Panc1 (cell line): ENCODE results near the gene ANKRD33B. TPM values are rescaled to one million over a fixed set of nuclear protein-coding genes. Genes with fewer than 3 reads are reported as not detected.
"Not testable (repeated sequence)": the region's sequence is repeated elsewhere in the genome, so short reads cannot be mapped to it uniquely, and the experiment has no call there.

ENCODE experiments used
- ATAC-seq: fragments of 200-7000 bp; cut with Tn5 transposase; 2 replicates; pipeline ENCODE4 v1.9.1; 2020; ENCODE audit warnings: mild to moderate bottlenecking, moderate library complexity
- BruUV-seq: library from RNA; stranded (reverse); fragments of 400-500 nt; replicated peaks from 2 replicates; lab custom pipeline; 2021; lab: Mats Ljungman, UMichigan
- CTCF ChIA-PET: fragments of 300-600 bp; sonication (Branson Sonifier 250); formaldehyde crosslinking; loops from one replicate; lab custom pipeline; 2022; ENCODE audit warnings: antibody characterized with exemption; lab: Charles Lee
- POLR2A ChIA-PET: fragments of 300-600 bp; sonication (Branson Sonifier 250); formaldehyde crosslinking; loops from one replicate; lab custom pipeline; 2022; ENCODE audit warnings: antibody characterized with exemption; lab: Charles Lee
- DNase-seq: peaks from one replicate; pipeline ENCODE4 v3.0.0-alpha.2; 2010; ENCODE audit warnings: low read depth, low spot score
- H3K27ac ChIP-seq: 2 replicates; pipeline ENCODE4 v1.5.1; 2011; ENCODE audit warnings: mild to moderate bottlenecking, low read length, inconsistent platforms
- H3K27me3 ChIP-seq: fragments of 200-500 bp; sonication (Bioruptor generic); 2 replicates; pipeline ENCODE4 v1.6.0; 2014; ENCODE audit warnings: low read length, inconsistent platforms; ENCODE audit not compliant: control insufficient read depth, insufficient read depth
- H3K36me3 ChIP-seq: fragments of 200-500 bp; sonication (Bioruptor generic); 2 replicates; pipeline ENCODE4 v1.5.1; 2014; ENCODE audit warnings: inconsistent platforms, mild to moderate bottlenecking, low read length, moderate library complexity; ENCODE audit not compliant: control insufficient read depth, insufficient read depth
- H3K4me1 ChIP-seq: 2 replicates; pipeline ENCODE4 v1.5.1; 2011; ENCODE audit warnings: inconsistent platforms, mild to moderate bottlenecking, low read length, moderate library complexity; ENCODE audit not compliant: control insufficient read depth, insufficient read depth
- H3K4me3 ChIP-seq, 2 experiments: 2 replicates each; pipeline ENCODE4 v1.5.1; 2011 to 2012; ENCODE audit warnings: low read depth in 2 of 2, low read length in 2 of 2, mild to moderate bottlenecking in 2 of 2, inconsistent platforms in 1 of 2, moderate library complexity in 1 of 2
- H3K9me3 ChIP-seq: fragments of 200-500 bp; sonication (Bioruptor generic); 2 replicates; pipeline ENCODE4 v1.5.1; 2014; ENCODE audit warnings: low read depth, mild to moderate bottlenecking, inconsistent platforms, low read length, moderate library complexity; ENCODE audit not compliant: control insufficient read depth, insufficient read depth
- CTCF ChIP-seq: fragments of 450-650 bp; IDR thresholded peaks from 2 replicates; pipeline ENCODE4 v1.5.1; 2017; ENCODE audit warnings: mild to moderate bottlenecking
- POLR2AphosphoS5 ChIP-seq: IDR thresholded peaks from 2 replicates; pipeline ENCODE4 v1.6.1; 2012; ENCODE audit warnings: mild to moderate bottlenecking, low read depth, low read length, moderate library complexity
- SIN3A ChIP-seq: IDR thresholded peaks from 2 replicates; pipeline ENCODE4 v1.6.1; 2012; ENCODE audit warnings: low read depth, mild to moderate bottlenecking, low read length, moderate library complexity, borderline replicate concordance; ENCODE audit not compliant: insufficient read depth
- TCF7L2 ChIP-seq: IDR thresholded peaks from 2 replicates; pipeline ENCODE4 v1.6.1; 2011; ENCODE audit warnings: mild to moderate bottlenecking, low read depth, low read length, inconsistent platforms
- in situ Hi-C: cut with HindIII; loops from 2 replicates; pipeline ENCODE4 v1.10.0; 2016; ENCODE audit warnings: low sequenced_read_pairs, low pct_unique_long_range_greater_than_20kb
- intact Hi-C: fragments of 100-400 bp; cut with micrococcal nuclease; formaldehyde crosslinking; loops from one replicate; pipeline ENCODE4 v1.10.0; 2022; ENCODE audit not compliant: unreplicated experiment
- total RNA-seq: library from RNA; stranded (reverse); gene quantifications from one replicate; pipeline ENCODE4 v1.2.1, GENCODE V29; 2021; ENCODE audit not compliant: unreplicated experiment
- TF ChIP-seq, protein P1 (sequence below), 2 experiments: IDR thresholded peaks; 2 replicates each; pipeline ENCODE4 v1.6.1; 2011 to 2012; ENCODE audit warnings: low read depth in 2 of 2, control low read depth in 1 of 2, low read length in 1 of 2, mild to moderate bottlenecking in 1 of 2, moderate library complexity in 1 of 2; ENCODE audit not compliant: insufficient read depth in 1 of 2

The ANKRD33B gene
- total RNA-seq, 1 experiment from 2014 or later = 19.1 TPM

DNA sequence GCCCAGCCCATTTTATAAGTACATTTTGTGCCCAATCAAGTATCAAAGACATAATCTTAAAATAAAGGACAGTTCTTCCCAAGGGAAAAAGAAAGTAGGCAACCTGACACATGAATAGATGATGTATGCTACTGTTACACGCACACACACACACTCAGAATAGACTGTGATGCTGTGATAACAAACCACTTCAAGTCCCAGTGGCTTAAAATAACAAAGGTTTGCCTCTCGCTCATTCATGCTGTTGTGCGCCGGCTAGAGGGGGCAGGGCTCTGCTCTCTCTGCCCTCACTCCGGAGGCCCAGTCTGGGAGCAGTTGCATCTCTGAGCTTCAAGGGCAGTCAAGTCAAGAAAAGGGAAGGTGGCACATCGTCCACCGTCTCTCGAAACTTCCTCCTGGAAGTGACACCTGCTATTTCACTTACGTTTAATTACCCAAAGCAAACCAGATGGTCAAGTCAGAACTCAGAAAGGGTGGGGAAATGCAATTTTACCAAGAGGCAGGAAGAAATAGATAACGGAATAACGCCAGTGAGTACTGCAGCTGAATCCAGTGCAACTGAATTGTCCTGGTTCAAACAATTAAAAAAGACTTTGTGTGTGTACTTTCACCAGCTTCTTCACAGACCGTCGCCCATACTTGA, 43.3 kb downstream of the ANKRD33B start:
- peaks cover 3% of the 10 kb centered on the region; the same call in 1 of the 2 replicates for H3K4me1 ChIP-seq
- in situ Hi-C loops (no loop called here), intact Hi-C loops (no loop called here)
- ChIA-PET POLR2A (no interaction called here), CTCF (interaction anchor here (0.6 to 0.7 kb wide), 3 partner anchors 25 to 155 kb away, joined by 4 to 15 read pairs (median 4); no protein-coding TSS in a partner anchor)
- DNase-seq = no peak
- TF ChIP-seq, protein P1, sequence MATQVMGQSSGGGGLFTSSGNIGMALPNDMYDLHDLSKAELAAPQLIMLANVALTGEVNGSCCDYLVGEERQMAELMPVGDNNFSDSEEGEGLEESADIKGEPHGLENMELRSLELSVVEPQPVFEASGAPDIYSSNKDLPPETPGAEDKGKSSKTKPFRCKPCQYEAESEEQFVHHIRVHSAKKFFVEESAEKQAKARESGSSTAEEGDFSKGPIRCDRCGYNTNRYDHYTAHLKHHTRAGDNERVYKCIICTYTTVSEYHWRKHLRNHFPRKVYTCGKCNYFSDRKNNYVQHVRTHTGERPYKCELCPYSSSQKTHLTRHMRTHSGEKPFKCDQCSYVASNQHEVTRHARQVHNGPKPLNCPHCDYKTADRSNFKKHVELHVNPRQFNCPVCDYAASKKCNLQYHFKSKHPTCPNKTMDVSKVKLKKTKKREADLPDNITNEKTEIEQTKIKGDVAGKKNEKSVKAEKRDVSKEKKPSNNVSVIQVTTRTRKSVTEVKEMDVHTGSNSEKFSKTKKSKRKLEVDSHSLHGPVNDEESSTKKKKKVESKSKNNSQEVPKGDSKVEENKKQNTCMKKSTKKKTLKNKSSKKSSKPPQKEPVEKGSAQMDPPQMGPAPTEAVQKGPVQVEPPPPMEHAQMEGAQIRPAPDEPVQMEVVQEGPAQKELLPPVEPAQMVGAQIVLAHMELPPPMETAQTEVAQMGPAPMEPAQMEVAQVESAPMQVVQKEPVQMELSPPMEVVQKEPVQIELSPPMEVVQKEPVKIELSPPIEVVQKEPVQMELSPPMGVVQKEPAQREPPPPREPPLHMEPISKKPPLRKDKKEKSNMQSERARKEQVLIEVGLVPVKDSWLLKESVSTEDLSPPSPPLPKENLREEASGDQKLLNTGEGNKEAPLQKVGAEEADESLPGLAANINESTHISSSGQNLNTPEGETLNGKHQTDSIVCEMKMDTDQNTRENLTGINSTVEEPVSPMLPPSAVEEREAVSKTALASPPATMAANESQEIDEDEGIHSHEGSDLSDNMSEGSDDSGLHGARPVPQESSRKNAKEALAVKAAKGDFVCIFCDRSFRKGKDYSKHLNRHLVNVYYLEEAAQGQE (IDR thresholded peaks at IDR 0.05; ENCODE audit: insufficient read depth in 1 of 2, low read depth in 2 of 2, low read length in 1 of 2) = no peak
- TF ChIP-seq SIN3A (no peak), POLR2AphosphoS5 (no peak), CTCF (no peak), TCF7L2 (no peak)
- H3K4me3 ChIP-seq = no peak overlapping the region
- no peaks in the 10 kb centered on the region for H3K9me3 ChIP-seq
- no peak overlapping the region for H3K27ac ChIP-seq
- H3K27me3 ChIP-seq = no peaks in the 10 kb centered on the region
- BruUV-seq = no TSS peak
- no peak for ATAC-seq
- no peaks in the 10 kb centered on the region for H3K36me3 ChIP-seq

- in situ Hi-C loops (no loop called here), intact Hi-C loops (no loop called here)
- no peaks in the 10 kb centered on the region for H3K36me3 ChIP-seq
- ChIA-PET CTCF (interaction anchor here (0.6 to 0.7 kb wide), 4 partner anchors 25 to 155 kb away, joined by 4 to 15 read pairs (median 4); no protein-coding TSS in a partner anchor), POLR2A (interaction anchor here (0.7 kb wide), 2 partner anchors 11 to 88 kb away, joined by 9 to 13 read pairs; no protein-coding TSS in a partner anchor)
- H3K9me3 ChIP-seq = no peaks in the 10 kb centered on the region
- no peaks in the 10 kb centered on the region for H3K4me1 ChIP-seq
- TF ChIP-seq CTCF (no peak), TCF7L2 (no peak), POLR2AphosphoS5 (no peak), SIN3A (no peak)
- TF ChIP-seq, protein P1 (IDR thresholded peaks at IDR 0.05; ENCODE audit: insufficient read depth in 1 of 2, low read depth in 2 of 2, low read length in 1 of 2) = no peak
- H3K4me3 ChIP-seq = no peak overlapping the region
- no peaks in the 10 kb centered on the region for H3K27me3 ChIP-seq
- no TSS peak for BruUV-seq
- no peak for DNase-seq
- ATAC-seq = no peak
- no peak overlapping the region for H3K27ac ChIP-seq
Measured at GRCh38 chr5:10607666-10608073, 43.8 kb downstream of the ANKRD33B start.

GRCh38 chr5:10608081-10608480, 44.2 kb downstream of the ANKRD33B start:
- H3K4me1 ChIP-seq, H3K36me3 ChIP-seq, DNase-seq, H3K4me3 ChIP-seq, in situ Hi-C loops, ATAC-seq, H3K9me3 ChIP-seq, H3K27me3 ChIP-seq, H3K27ac ChIP-seq, intact Hi-C loops, BruUV-seq: not testable (repeated sequence)
- POLR2A ChIA-PET = interaction anchor here (0.7 kb wide), 2 partner anchors 12 to 89 kb away, joined by 9 to 13 read pairs; no protein-coding TSS in a partner anchor
- CTCF ChIA-PET = interaction anchor here (0.7 kb wide), 2 partner anchors 130 to 156 kb away, joined by 5 to 15 read pairs; no protein-coding TSS in a partner anchor
